Measurements from ENCODE around the gene PTPRE. TPM values are rescaled to one million over a fixed set of nuclear protein-coding genes. Genes with fewer than 3 reads are reported as not detected.
A peak's percentile ranks its signal among the peaks of the same experiment; 100 is the strongest.

PTPRE gene
- total and polyA plus RNA-seq, 4 experiments from 2014 or later: 6.5 to 27.6 (median 18.9) TPM

DNA sequence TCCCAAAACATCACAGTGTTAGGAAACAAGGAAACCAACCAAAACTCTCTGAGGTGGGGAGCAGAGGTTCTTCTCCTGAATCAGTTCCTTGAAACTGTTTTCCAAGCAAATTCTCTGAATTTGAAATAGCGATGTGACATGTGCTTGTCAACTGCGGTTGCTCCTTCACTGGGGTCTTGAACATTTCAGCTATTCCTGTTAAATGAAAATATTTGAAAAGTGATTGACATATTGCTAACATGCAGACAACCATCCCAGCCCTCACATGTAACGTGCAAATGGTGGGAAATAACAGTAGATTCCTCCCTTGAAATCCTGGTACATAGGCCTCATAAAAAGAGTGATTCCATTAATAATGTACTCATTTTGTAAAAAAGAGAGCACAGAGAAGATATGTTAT lies 203.4 kb downstream of the PTPRE start:
- Histone ChIP-seq H3K27me3 (ENCODE audit: insufficient read depth, low read length) (no peaks in the 10 kb centered on the region), H3K27ac (ENCODE audit: low read depth, low read length) (no peak overlapping the region), H3K4me3 (ENCODE audit: low read length in 2 of 2) (no peak overlapping the region), H3K36me3 (ENCODE audit: insufficient read depth, low read length) (no peaks in the 10 kb centered on the region), H3K9me3 (ENCODE audit: control insufficient read depth in 1 of 2, low read length in 2 of 2) (no peaks in the 10 kb centered on the region), H3K4me1 (ENCODE audit: insufficient read depth, low read length) (peaks cover 3% of the 10 kb centered on the region)
- Mint-ChIP-seq H3K27me3 (no peaks in the 10 kb centered on the region), H3K4me3 (no peak overlapping the region), H3K27ac (no peak overlapping the region), H3K4me1 (peaks cover 0 to 8% (median 0%) of the 10 kb centered on the region in 4 donors), H3K9me3 (no peaks in the 10 kb centered on the region), H3K36me3 (no peaks in the 10 kb centered on the region)
- no peak for DNase-seq
- ChIA-PET CTCF (ENCODE audit: partially characterized antibody) (no interaction called here), POLR2A (ENCODE audit: partially characterized antibody) (no interaction called here)
- intact Hi-C loops (cut with micrococcal nuclease): no loop called here

GRCh38 chr10:128111696-128112095 lies 204.8 kb downstream of the PTPRE start:
- Mint-ChIP-seq H3K9me3 (no peaks in the 10 kb centered on the region), H3K27ac (peak overlapping the region in 1 of 7 donors; percentile 32), H3K36me3 (no peaks in the 10 kb centered on the region), H3K4me3 (no peak overlapping the region), H3K27me3 (no peaks in the 10 kb centered on the region), H3K4me1 (peaks cover 0 to 8% (median 0%) of the 10 kb centered on the region in 4 donors)
- ChIA-PET CTCF (ENCODE audit: partially characterized antibody) (interaction anchor here (0.8 to 1.5 kb wide), 3 partner anchors 15 to 42 kb away, joined by 3 to 4 read pairs (median 3); no protein-coding TSS in a partner anchor), POLR2A (ENCODE audit: partially characterized antibody) (interaction anchor here (1.1 kb wide), 1 partner anchor 14 kb away, joined by 3 read pairs; the partner anchor contains the start of gene MKI67)
- intact Hi-C loops (cut with micrococcal nuclease): no loop called here
- Histone ChIP-seq H3K4me3 (ENCODE audit: low read length in 2 of 2) (no peak overlapping the region), H3K9me3 (ENCODE audit: control insufficient read depth in 1 of 2, low read length in 2 of 2) (no peaks in the 10 kb centered on the region), H3K36me3 (ENCODE audit: insufficient read depth, low read length) (no peaks in the 10 kb centered on the region), H3K27me3 (ENCODE audit: insufficient read depth, low read length) (no peaks in the 10 kb centered on the region), H3K27ac (ENCODE audit: low read depth, low read length) (no peak overlapping the region), H3K4me1 (ENCODE audit: insufficient read depth, low read length) (no peaks in the 10 kb centered on the region)
- no peak for DNase-seq

- Histone ChIP-seq H3K36me3 (ENCODE audit: insufficient read depth, low read length) (no peaks in the 10 kb centered on the region), H3K27me3 (ENCODE audit: insufficient read depth, low read length) (no peaks in the 10 kb centered on the region), H3K9me3 (ENCODE audit: control insufficient read depth in 1 of 2, low read length in 2 of 2) (no peaks in the 10 kb centered on the region), H3K4me3 (ENCODE audit: low read length in 2 of 2) (no peak overlapping the region), H3K27ac (ENCODE audit: low read depth, low read length) (no peak overlapping the region), H3K4me1 (ENCODE audit: insufficient read depth, low read length) (no peaks in the 10 kb centered on the region)
- H3K9me3 Mint-ChIP-seq: no peaks in the 10 kb centered on the region
- no peak overlapping the region for H3K27ac Mint-ChIP-seq
- CTCF ChIA-PET (ENCODE audit: partially characterized antibody): interaction anchor here (1.4 to 1.5 kb wide), 2 partner anchors 35 to 44 kb away, joined by 3 to 4 read pairs; no protein-coding TSS in a partner anchor
- intact Hi-C loops (cut with micrococcal nuclease): no loop called here
- H3K4me3 Mint-ChIP-seq: no peak overlapping the region
- POLR2A ChIA-PET (ENCODE audit: partially characterized antibody): no interaction called here
- no peak for DNase-seq
- H3K4me1 Mint-ChIP-seq: peaks cover 0 to 8% (median 0%) of the 10 kb centered on the region in 4 donors
- H3K27me3 Mint-ChIP-seq: no peaks in the 10 kb centered on the region
- no peaks in the 10 kb centered on the region for H3K36me3 Mint-ChIP-seq
These were observed 206.1 kb downstream of the PTPRE start for GRCh38 chr10:128113026-128113425.

DNA sequence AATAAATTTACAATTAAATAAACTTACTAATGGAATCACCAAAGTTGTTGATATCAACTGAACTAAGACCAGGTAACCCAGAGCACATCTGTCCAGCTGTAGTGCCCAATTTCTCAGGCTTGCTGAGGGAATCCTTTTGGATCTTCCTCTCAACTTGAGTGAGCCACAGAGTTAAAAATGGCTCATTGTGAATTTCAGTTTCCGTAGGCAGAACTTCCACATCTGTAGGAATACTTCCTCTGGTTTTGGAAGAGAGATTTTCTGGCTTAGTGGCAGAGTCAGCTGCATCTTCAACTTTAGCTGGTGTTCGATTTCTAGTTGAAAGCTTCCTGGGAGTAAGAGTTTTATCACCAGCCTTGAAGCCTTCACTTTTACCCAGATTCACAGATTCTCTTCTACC lies 208.0 kb downstream of the PTPRE start:
- Mint-ChIP-seq H3K27me3 (no peaks in the 10 kb centered on the region), H3K27ac (no peak overlapping the region), H3K4me3 (no peak overlapping the region), H3K4me1 (peaks cover 0 to 8% (median 2%) of the 10 kb centered on the region in 4 donors), H3K9me3 (no peaks in the 10 kb centered on the region), H3K36me3 (no peaks in the 10 kb centered on the region)
- Histone ChIP-seq H3K36me3 (ENCODE audit: insufficient read depth, low read length) (no peaks in the 10 kb centered on the region), H3K9me3 (ENCODE audit: control insufficient read depth in 1 of 2, low read length in 2 of 2) (no peaks in the 10 kb centered on the region), H3K27ac (ENCODE audit: low read depth, low read length) (no peak overlapping the region), H3K4me3 (ENCODE audit: low read length in 2 of 2) (no peak overlapping the region), H3K27me3 (ENCODE audit: insufficient read depth, low read length) (no peaks in the 10 kb centered on the region), H3K4me1 (ENCODE audit: insufficient read depth, low read length) (no peaks in the 10 kb centered on the region)
- ChIA-PET POLR2A (ENCODE audit: partially characterized antibody) (interaction anchor here (1.4 to 2.3 kb wide), 2 partner anchors 10 to 18 kb away, joined by 4 to 9 read pairs; partner anchors contain the start of gene MKI67), CTCF (ENCODE audit: partially characterized antibody) (interaction anchor here (1.2 to 1.8 kb wide), 5 partner anchors 8 to 99 kb away, joined by 3 to 7 read pairs (median 4); no protein-coding TSS in a partner anchor)
- intact Hi-C loops (cut with micrococcal nuclease): no loop called here
- no peak for DNase-seq

GRCh38 chr10:128115356-128115755 lies 208.5 kb downstream of the PTPRE start:
- DNase-seq: no peak
- Histone ChIP-seq H3K9me3 (ENCODE audit: control insufficient read depth in 1 of 2, low read length in 2 of 2) (no peaks in the 10 kb centered on the region), H3K36me3 (ENCODE audit: insufficient read depth, low read length) (no peaks in the 10 kb centered on the region), H3K27me3 (ENCODE audit: insufficient read depth, low read length) (no peaks in the 10 kb centered on the region), H3K4me3 (ENCODE audit: low read length in 2 of 2) (no peak overlapping the region), H3K4me1 (ENCODE audit: insufficient read depth, low read length) (no peaks in the 10 kb centered on the region), H3K27ac (ENCODE audit: low read depth, low read length) (no peak overlapping the region)
- intact Hi-C loops (cut with micrococcal nuclease): no loop called here
- Mint-ChIP-seq H3K4me1 (peaks cover 0 to 8% (median 2%) of the 10 kb centered on the region in 4 donors), H3K4me3 (no peak overlapping the region), H3K27me3 (no peaks in the 10 kb centered on the region), H3K36me3 (no peaks in the 10 kb centered on the region), H3K9me3 (no peaks in the 10 kb centered on the region), H3K27ac (no peak overlapping the region)
- POLR2A ChIA-PET (ENCODE audit: partially characterized antibody): interaction anchor here (1.4 to 2.3 kb wide), 2 partner anchors 10 to 19 kb away, joined by 4 to 9 read pairs; partner anchors contain the start of gene MKI67
- CTCF ChIA-PET (ENCODE audit: partially characterized antibody): interaction anchor here (1.2 to 1.9 kb wide), 6 partner anchors 8 to 99 kb away, joined by 3 to 7 read pairs (median 6); no protein-coding TSS in a partner anchor

GRCh38 chr10:128116187-128116586 lies 209.3 kb downstream of the PTPRE start:
- Mint-ChIP-seq H3K4me3 (no peak overlapping the region), H3K27me3 (no peaks in the 10 kb centered on the region), H3K4me1 (peaks cover 0 to 15% (median 7%) of the 10 kb centered on the region in 4 donors), H3K27ac (peak overlapping the region in 1 of 7 donors; percentile 18), H3K36me3 (no peaks in the 10 kb centered on the region), H3K9me3 (no peaks in the 10 kb centered on the region)
- CTCF ChIA-PET (ENCODE audit: partially characterized antibody): interaction anchor here (0.8 to 1.9 kb wide), 7 partner anchors 9 to 62 kb away, joined by 3 to 7 read pairs (median 5); no protein-coding TSS in a partner anchor
- Histone ChIP-seq H3K27me3 (ENCODE audit: insufficient read depth, low read length) (no peaks in the 10 kb centered on the region), H3K9me3 (ENCODE audit: control insufficient read depth in 1 of 2, low read length in 2 of 2) (no peaks in the 10 kb centered on the region), H3K4me1 (ENCODE audit: insufficient read depth, low read length) (peaks cover 5% of the 10 kb centered on the region), H3K36me3 (ENCODE audit: insufficient read depth, low read length) (no peaks in the 10 kb centered on the region), H3K4me3 (ENCODE audit: low read length in 2 of 2) (no peak overlapping the region), H3K27ac (ENCODE audit: low read depth, low read length) (no peak overlapping the region)
- intact Hi-C loops (cut with micrococcal nuclease): no loop called here
- DNase-seq: no peak
- POLR2A ChIA-PET (ENCODE audit: partially characterized antibody): interaction anchor here (1.4 to 2.3 kb wide), 2 partner anchors 9 to 20 kb away, joined by 4 to 9 read pairs; partner anchors contain the start of gene MKI67

DNA sequence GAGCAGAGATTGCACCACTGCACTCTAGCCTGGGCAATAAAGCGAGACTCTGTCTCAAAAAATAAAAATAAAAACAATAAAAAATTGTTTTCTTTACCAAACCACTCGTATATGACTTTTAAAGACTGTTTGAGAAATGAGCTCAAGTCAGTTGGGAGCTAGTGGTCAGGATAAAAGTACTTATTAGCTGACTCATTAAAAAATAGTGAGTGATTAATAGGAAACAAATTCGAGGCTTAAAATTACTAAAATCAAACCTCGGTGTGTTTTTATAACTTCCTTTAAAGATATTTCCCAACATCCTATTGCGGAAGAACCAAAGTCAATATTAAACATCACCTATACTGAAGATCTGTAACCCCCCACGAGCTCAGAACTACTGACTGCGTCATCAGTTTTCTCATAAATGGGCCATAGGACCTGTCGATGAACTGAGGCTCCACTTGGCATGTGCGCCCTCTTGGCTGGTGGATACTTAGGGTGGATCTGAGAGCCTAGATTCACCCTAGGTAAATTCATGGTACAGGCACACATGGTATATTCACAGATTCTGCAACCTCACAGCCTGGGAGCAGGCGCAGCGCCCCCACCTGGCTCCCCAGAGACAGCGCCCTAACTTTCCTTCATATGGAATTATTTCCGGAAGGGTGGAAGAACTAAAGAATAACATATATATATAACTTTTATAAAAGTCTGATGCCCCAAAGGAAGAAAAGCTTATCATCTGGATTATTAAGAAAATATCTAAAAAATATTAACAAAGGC lies 210.1 kb downstream of the PTPRE start:
- H3K9me3 ChIP-seq (ENCODE audit: control insufficient read depth in 1 of 2, low read length in 2 of 2): no peaks in the 10 kb centered on the region
- Mint-ChIP-seq H3K4me3 (no peak overlapping the region), H3K27me3 (no peaks in the 10 kb centered on the region), H3K4me1 (peaks cover 0 to 18% (median 7%) of the 10 kb centered on the region in 4 donors), H3K9me3 (no peaks in the 10 kb centered on the region), H3K27ac (no peak overlapping the region), H3K36me3 (no peaks in the 10 kb centered on the region)
- peaks cover 10% of the 10 kb centered on the region for H3K4me1 ChIP-seq (ENCODE audit: insufficient read depth, low read length)
- intact Hi-C loops (cut with micrococcal nuclease): no loop called here
- CTCF ChIA-PET (ENCODE audit: partially characterized antibody): interaction anchor here (1.0 to 1.9 kb wide), 4 partner anchors 9 to 28 kb away, joined by 3 to 7 read pairs (median 4); no protein-coding TSS in a partner anchor
- DNase-seq: no peak
- POLR2A ChIA-PET (ENCODE audit: partially characterized antibody): interaction anchor here (0.6 to 2.3 kb wide), 2 partner anchors 8 to 33 kb away, joined by 3 to 9 read pairs; partner anchors contain the start of gene MKI67
- no peak overlapping the region for H3K27ac ChIP-seq (ENCODE audit: low read depth, low read length)
- no peak overlapping the region for H3K4me3 ChIP-seq (ENCODE audit: low read length in 2 of 2)
- H3K27me3 ChIP-seq (ENCODE audit: insufficient read depth, low read length): no peaks in the 10 kb centered on the region
- H3K36me3 ChIP-seq (ENCODE audit: insufficient read depth, low read length): no peaks in the 10 kb centered on the region
